Tongue (tissue), 2 donors: ENCODE results near the gene XPR1. TPM values are rescaled to one million over a fixed set of nuclear protein-coding genes. Genes with fewer than 3 reads are reported as not detected.
"Not testable (repeated sequence)": the region's sequence is repeated elsewhere in the genome, so short reads cannot be mapped to it uniquely, and the experiment has no call there.

ENCODE experiments used
- DNase-seq: peaks from one replicate; pipeline ENCODE4 v3.0.0-alpha.2; 2015
- total RNA-seq: library from RNA; depleted of rRNA; stranded (reverse); fragments of >200 nt; gene quantifications from one replicate; pipeline ENCODE4 v1.2.3, GENCODE V29; 2014

The XPR1 gene
- total RNA-seq, 1 donor from 2014 or later: 12.3 TPM

- no peak for DNase-seq
These were observed 209.6 kb downstream of the XPR1 start for GRCh38 chr1:180841415-180841814.

DNA sequence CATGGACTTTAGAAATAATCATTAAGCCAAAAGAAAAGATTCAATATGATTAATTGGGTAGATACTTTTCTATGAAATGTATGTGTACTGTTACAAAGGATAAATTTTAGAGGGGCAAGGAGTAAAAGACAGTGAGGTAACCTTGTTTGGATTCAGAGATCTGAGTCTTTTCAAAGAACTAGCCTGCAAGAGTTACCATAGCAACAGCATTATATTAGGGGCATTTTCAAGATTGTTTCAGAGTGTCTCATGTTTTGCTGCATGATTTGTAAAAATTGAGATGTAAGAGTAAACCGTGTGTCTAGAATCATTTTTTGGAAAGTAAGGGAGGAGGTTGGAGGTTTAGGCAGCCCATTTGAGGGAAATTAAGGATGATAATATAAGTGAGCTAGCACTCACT, 210.2 kb downstream of the XPR1 start:
- no peak for DNase-seq

- DNase-seq: no peak
These were observed 210.9 kb downstream of the XPR1 start for GRCh38 chr1:180842491-180843275.

DNA sequence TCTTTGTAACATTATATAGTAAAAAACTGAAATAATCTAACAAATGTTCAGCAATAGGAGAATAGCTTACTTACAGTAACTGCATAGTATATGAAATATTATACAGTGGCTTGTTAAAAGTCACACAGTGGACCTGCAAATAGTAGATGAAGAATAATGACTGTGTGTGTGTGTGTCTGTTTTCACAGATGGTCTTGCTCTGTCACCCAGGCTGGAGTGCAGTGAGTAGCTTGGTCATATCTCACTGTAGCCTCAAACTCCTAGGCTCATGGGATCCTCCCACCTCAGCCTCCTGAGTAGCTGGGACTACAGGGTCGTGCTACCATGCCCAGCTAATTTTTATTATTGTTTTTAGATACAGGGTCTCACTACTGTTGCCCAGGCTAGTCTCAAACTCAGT, 213.5 kb downstream of the XPR1 start:
- DNase-seq: no peak

- no peak for DNase-seq
These were observed 216.4 kb downstream of the XPR1 start for GRCh38 chr1:180848191-180848590.

GRCh38 chr1:180849031-180849775, 217.4 kb downstream of the XPR1 start:
- peak; percentile 15 for DNase-seq

GRCh38 chr1:180851995-180852887, 220.4 kb downstream of the XPR1 start:
- DNase-seq: no peak

DNA sequence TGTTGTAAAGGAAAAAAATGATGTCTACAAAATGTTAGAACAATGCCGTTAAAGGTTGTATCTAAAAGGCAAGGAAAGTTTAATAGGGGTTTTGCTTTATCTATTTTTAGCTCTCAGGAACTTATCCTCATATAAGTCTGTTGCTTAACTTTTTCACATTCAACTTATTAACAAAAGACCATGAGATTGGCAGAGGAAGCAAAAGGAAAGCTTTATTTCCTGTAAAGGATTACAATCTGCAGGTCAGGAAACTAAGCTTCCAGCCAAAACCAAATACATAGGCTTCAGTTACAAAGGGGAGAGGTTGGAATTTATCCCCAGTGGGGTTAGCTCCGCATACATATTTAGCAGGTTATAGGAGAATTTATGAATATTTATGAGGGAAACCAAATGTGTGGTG, 222.2 kb downstream of the XPR1 start:
- peak; percentile 30 for DNase-seq

DNA sequence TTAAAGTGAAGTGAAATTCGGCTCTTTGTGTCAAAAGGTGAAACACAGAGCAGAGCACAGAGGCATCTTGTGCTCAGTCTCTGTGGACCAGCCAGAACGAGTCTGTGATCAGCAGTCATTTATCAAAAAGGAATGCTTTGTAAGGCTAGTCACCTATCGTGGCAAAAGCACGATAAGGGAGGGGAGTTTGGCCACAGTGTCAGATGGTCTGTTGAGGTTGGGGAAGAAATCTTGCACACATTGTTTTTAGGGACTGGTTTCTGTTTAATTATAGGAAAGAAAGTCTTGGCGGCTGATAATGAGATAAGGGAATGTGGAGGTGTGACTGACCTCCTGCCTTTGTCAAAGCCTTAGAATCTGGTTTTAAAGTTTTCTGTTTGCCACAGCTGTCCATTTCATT, 222.6 kb downstream of the XPR1 start:
- no peak for DNase-seq

DNA sequence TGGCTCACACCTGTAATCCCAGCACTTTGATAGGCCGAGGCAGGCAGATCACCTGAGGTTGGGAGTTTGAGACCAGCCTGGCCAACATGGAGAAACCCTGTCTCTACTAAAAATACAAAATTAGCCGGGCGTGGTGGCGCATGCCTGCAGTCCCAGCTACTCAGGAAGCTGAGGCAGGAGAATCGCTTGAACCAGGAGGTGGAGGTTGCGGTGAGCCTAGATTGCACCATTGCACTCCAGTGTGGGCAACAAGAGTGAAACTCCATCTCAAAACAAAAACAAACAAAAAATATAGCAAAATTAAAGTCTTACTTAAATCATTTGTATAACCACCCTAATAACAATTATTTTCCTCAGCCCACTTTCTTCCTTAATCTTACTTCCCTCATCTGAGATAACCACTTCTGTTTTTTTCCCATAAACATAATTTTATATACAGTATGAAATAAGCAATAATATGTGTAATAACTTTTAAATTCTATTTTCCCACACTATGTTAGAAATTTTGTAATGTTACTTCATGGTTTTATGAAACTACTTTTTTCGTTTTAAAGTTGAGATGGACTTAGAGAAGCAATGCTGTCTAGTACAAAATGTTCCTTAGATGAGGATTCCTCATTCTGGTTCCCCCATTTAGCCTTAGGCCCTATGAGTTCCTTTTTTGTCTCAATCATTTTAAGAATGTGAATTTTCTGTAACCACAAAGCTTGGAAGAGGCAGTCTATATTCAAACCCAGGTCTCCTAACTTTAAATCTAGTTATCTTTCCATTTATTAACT, 226.3 kb downstream of the XPR1 start:
- not testable (repeated sequence) for DNase-seq

GRCh38 chr1:180859306-180859705, 227.5 kb downstream of the XPR1 start:
- DNase-seq: no peak

DNA sequence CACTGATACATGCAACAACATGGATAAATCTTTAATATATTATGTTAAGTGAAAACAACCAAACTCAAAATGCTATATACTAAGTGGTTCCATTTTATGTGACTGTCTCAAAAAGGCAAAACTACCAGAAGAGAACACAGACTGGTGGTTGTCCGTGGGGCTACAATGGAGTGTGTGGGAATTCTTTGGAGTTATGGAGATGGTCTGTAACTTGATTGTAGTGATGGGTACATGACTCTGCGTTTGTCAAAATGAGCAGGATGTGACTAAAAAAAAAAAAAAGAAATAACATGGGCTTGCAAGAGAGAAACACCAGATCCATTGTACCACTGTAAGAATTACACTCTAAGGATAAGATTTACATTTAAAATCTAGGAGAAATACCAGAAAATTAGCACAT, 228.7 kb downstream of the XPR1 start:
- no peak for DNase-seq

- no peak for DNase-seq
These were observed 230.5 kb downstream of the XPR1 start for GRCh38 chr1:180862305-180862704.

DNA sequence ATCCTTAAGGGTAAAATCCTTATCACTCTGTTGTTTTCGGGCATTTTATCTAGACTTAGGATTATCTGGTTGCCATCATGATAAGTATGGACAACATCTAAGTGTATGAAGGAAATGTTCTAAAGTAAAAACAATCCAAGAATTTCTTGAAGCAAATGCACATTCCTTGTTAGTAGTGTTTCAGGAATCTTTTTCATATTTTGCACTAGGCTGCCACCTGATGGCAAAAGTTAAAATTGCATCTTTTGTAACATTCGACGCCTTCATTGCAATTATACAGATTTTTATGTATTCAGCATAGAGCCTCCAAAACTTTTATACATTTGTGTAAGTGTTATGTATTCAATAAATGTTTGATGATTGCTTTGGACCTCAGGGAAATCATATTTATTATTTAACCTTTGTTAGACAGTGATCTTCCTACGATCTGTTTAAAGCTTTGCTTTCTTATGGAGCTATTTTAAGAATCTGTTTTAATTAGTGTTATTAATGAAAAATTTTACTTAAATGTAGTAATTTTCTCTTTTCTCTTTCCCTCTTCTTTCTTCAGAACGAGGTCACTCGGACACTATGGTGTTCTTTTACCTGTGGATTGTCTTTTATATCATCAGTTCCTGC, 231.4 kb downstream of the XPR1 start:
- peak; percentile 87 for DNase-seq

- peak; percentile 70 for DNase-seq
These were observed 250.1 kb downstream of the XPR1 start for GRCh38 chr1:180881806-180882509.

GRCh38 chr1:180884588-180885300, 252.9 kb downstream of the XPR1 start:
- DNase-seq: peak; percentile 24

DNA sequence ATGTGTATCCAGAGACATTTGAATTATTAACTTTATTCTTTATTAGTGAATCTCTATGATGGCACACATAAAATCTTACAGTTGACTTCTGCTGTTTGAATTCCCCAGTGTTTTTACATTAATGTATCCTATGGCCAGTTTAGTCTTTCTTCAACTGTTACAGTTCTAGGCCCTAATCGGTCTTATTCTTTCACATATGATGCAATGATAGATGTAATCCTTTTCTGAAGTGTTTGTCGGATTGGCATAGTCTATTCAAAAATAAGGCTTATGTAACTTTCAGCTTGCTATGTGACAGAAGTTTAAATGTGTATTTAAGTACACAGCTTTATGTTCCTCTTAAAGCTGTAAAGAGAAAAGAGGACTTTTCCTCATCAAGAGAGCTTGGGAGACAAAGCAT, 254.5 kb downstream of the XPR1 start:
- DNase-seq: no peak

- DNase-seq: no peak
These were observed 256.0 kb downstream of the XPR1 start for GRCh38 chr1:180887841-180888240.

DNA sequence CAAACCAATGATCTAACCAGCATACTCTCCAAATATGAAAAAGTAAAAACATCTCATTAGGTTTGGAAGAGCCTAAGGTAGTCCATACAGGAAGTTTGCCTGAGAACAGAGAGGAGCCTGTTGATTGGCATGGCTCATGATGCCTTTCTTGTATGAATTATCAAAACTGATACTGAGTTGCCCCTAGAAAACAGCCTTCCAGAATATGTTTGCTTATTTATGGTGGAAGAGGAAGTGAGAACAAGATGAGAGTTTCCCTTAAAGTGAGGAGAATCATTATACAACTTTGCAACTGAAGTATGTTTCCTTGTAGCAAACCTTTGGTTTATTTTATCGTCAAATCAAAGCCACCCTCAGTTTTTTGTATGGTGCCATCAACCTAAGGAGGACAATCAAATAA, 257.0 kb downstream of the XPR1 start:
- no peak for DNase-seq

- DNase-seq: no peak
These were observed 257.5 kb downstream of the XPR1 start for GRCh38 chr1:180889325-180889724.
